Measurements from ENCODE around the gene CACNA1D.

The CACNA1D gene

GRCh38 chr3:53719796-53720195, 225.4 kb downstream of the CACNA1D start:
- no peak for ATAC-seq
- Mint-ChIP-seq H3K27ac (no peak overlapping the region), H3K4me1 (peaks cover 5% of the 10 kb centered on the region), H3K4me3 (no peak overlapping the region), H3K9me3 (no peaks in the 10 kb centered on the region), H3K36me3 (no peaks in the 10 kb centered on the region)
- DNase-seq (ENCODE audit: low spot score in 2 of 2): no peak

DNA sequence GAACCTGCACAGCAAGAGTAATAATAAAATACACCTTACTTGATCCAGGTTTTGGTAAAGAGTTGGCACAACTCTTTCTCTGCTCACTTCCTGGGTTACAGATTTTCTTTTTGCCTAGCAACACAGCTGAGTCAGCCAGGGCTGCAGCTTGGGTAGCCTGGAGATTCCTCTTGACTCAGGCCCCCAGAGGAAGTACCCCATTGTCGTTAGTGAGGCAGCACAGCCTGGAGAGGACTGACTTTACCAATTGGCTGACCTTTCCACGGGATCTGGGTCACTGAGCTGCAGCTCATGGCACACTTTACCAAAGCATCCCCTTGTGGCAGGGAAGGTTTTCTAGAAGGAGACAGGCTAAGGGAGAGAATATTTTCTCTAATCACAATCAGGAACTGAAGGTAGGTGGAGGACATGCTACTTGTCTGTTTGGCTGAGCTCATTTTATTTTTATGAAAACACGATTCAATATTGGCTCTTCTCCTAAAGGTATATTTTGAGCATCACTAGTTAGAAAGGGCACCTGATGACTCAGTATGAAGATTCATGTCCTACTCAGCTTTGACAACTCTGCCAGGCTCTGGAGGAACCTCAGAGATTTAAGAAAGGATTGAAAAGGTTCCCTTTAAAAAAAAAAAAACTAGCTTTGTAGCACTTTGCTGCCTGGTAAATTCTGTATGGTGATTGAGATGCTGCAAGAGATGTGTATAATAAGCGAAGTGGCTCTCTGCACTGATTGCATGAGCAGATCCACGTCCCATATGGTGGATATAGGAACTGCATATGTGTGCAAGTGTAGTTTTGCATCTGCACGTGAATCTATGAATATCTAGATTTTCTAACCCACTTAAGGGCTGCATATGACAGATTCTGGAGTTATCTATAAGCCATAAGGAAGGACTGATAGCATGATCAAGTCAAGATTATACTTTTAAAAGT, 227.0 kb downstream of the CACNA1D start:
- Mint-ChIP-seq H3K4me3 (no peak overlapping the region), H3K27ac (no peak overlapping the region), H3K9me3 (no peaks in the 10 kb centered on the region), H3K36me3 (no peaks in the 10 kb centered on the region), H3K4me1 (peaks cover 5% of the 10 kb centered on the region)
- DNase-seq (ENCODE audit: low spot score in 2 of 2) (no peak), ATAC-seq (peak; percentile 55)

- no peak overlapping the region for H3K27ac Mint-ChIP-seq
- DNase-seq (ENCODE audit: low spot score in 2 of 2) (no peak), ATAC-seq (no peak)
- H3K36me3 Mint-ChIP-seq: no peaks in the 10 kb centered on the region
- H3K9me3 Mint-ChIP-seq: no peaks in the 10 kb centered on the region
- H3K4me1 Mint-ChIP-seq: peaks cover 5% of the 10 kb centered on the region
- H3K4me3 Mint-ChIP-seq: no peak overlapping the region
Observed at GRCh38 chr3:53724566-53724965, 230.2 kb downstream of the CACNA1D start.

DNA sequence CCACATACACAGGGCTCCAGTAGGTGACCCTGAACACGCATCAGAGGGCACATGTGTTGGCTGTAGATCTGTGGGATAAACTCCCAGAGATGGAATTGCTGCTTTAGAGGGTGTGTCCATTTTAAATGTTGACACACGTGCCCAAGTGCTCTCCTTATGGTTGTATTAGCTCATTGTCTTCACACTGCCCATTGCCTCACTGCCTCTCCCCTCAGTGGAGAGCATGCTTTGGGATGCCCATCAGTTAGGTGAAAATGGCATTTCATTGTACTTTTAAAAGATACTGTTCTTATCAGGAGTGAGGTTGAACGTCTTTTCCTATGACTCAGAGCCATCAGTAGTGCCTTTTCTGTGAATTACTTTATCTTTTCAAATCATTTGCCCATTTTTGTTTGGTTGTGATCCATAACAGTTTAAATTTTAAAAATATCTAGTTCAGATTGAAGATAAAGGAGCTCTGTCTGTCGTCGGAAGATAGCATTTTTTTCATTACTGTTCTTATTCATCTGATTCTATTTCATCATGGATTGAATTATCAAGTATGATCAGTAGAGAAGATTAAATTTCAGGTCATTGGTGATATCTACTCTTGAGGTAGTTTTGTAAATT, 231.1 kb downstream of the CACNA1D start:
- Mint-ChIP-seq H3K27ac (no peak overlapping the region), H3K4me3 (no peak overlapping the region), H3K9me3 (no peaks in the 10 kb centered on the region), H3K4me1 (peaks cover 5% of the 10 kb centered on the region), H3K36me3 (no peaks in the 10 kb centered on the region)
- no peak for ATAC-seq
- no peak for DNase-seq (ENCODE audit: low spot score in 2 of 2)

DNA sequence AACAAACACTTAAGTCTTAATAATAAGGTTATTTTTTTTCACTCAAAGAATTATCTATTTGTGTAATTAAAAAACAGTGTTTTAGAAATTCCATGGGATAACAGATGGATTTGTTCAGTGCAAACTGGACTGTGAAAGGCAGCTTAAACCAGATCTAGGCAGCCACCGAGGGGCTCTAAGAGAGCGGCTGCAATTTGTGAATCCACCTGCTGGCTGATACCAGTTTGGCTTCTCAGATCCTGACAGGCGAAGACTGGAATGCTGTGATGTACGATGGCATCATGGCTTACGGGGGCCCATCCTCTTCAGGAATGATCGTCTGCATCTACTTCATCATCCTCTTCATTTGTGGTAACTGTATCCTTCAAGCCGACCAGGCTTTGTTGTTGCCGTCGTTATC, 232.2 kb downstream of the CACNA1D start:
- Mint-ChIP-seq H3K4me3 (no peak overlapping the region), H3K36me3 (no peaks in the 10 kb centered on the region), H3K9me3 (no peaks in the 10 kb centered on the region), H3K4me1 (no peaks in the 10 kb centered on the region), H3K27ac (no peak overlapping the region)
- no peak for ATAC-seq
- no peak for DNase-seq (ENCODE audit: low spot score in 2 of 2)

DNA sequence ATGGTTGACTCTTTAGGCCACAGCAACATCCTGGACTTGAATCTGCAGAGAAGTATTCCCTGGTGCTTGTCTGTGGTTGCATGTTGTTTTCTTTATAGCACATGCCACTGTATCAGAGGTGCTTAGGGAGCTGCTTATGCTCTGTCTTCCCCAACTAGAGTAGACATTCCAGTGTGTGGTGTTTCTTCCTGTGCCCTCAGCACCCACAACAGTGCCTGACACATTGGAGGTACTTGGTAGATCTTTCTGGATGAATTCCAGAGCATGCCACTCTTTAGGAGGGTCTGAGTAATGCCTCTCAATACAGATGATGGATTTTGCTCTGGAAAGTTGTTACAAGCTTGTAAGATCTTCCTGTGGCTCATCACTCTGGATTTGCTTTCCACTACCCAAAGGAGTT, 234.2 kb downstream of the CACNA1D start:
- Mint-ChIP-seq H3K27ac (no peak overlapping the region), H3K4me3 (no peak overlapping the region), H3K4me1 (no peaks in the 10 kb centered on the region), H3K9me3 (no peaks in the 10 kb centered on the region), H3K36me3 (no peaks in the 10 kb centered on the region)
- DNase-seq (ENCODE audit: low spot score in 2 of 2): no peak
- no peak for ATAC-seq

DNA sequence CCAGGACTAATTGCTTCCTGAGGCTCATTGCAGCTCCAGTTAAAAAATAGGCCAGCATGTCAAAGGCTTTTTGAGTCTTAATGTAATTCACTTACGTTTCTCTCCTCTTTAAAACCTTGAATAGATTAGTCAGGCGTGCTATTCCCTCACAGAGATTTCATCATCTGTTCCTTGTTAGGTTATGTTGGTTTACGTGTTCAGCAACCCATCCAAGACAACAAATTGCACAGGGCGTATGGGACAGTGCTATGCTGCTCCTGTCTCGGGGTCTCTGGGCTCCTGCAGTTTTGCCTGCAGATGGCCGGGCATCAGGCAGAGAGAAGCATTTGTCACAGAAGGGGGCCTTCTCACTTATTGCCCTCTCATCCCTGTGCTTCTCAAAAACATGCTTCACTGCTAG, 234.7 kb downstream of the CACNA1D start:
- no peak overlapping the region for H3K27ac Mint-ChIP-seq
- H3K4me3 Mint-ChIP-seq: no peak overlapping the region
- ATAC-seq (no peak), DNase-seq (ENCODE audit: low spot score in 2 of 2) (no peak)
- H3K36me3 Mint-ChIP-seq: no peaks in the 10 kb centered on the region
- no peaks in the 10 kb centered on the region for H3K9me3 Mint-ChIP-seq
- no peaks in the 10 kb centered on the region for H3K4me1 Mint-ChIP-seq

GRCh38 chr3:53729618-53730017, 235.2 kb downstream of the CACNA1D start:
- no peaks in the 10 kb centered on the region for H3K4me1 Mint-ChIP-seq
- no peaks in the 10 kb centered on the region for H3K36me3 Mint-ChIP-seq
- H3K27ac Mint-ChIP-seq: no peak overlapping the region
- no peaks in the 10 kb centered on the region for H3K9me3 Mint-ChIP-seq
- no peak for DNase-seq (ENCODE audit: low spot score in 2 of 2)
- ATAC-seq: peak; percentile 47
- no peak overlapping the region for H3K4me3 Mint-ChIP-seq

GRCh38 chr3:53730576-53730975, 236.2 kb downstream of the CACNA1D start:
- ATAC-seq (no peak), DNase-seq (ENCODE audit: low spot score in 2 of 2) (no peak)
- Mint-ChIP-seq H3K4me1 (no peaks in the 10 kb centered on the region), H3K27ac (no peak overlapping the region), H3K4me3 (no peak overlapping the region), H3K36me3 (no peaks in the 10 kb centered on the region), H3K9me3 (no peaks in the 10 kb centered on the region)

DNA sequence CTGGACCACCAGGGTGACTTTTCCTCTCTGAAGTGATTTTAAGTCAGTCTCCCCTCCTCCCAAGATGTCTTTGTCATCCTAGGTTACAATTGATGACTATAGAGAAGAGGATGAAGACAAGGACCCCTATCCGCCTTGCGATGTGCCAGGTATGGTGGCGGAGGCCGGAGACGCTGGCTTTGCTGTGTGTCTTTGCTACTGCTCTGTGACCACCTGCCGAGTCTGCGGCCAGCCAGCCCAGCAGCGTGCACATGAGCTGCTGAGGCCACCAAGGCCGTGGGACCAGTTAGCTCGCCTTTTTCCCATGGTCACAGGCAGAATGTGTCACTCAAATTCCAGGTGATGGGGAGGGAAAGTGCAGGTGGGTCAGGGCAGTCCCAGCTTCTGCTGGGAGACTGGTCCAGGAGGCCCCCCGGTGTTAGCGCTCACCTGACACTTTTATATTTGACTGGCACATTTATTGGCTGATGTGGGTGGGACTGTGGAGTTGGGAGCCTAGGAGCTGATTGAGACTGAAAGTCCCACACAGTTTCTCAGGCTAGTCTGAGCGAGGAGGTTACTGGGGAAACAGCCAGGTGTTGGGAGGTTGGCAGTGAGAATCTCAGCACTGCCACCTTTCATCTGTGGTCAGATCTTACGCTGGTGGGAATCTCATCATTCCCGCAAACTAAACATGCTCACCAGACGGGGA, 237.7 kb downstream of the CACNA1D start:
- ATAC-seq: no peak
- Mint-ChIP-seq H3K36me3 (no peaks in the 10 kb centered on the region), H3K4me3 (no peak overlapping the region)

DNA sequence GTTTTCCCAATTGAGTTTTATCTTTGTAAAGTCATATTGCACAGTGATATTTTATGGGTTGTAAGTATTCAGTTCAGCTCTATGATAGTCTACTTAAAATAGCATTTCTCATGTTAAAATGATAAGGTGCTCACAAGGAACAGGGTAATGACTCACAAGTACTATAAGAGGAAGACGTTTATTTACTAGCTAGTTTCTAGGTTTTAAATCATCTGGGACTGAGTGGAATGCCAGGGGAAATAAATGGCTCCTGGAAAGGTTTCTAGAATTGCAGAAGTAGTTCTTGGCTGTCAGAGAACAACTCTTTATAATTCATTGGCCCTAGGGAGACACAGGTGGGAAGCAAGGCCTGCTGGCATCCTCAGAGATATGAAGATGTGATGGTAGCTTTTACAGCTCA, 239.0 kb downstream of the CACNA1D start:
- no peak for ATAC-seq
- H3K27ac Mint-ChIP-seq: no peak overlapping the region
- H3K4me1 Mint-ChIP-seq: no peaks in the 10 kb centered on the region
- no peaks in the 10 kb centered on the region for H3K36me3 Mint-ChIP-seq
- H3K4me3 Mint-ChIP-seq: no peak overlapping the region
- H3K9me3 Mint-ChIP-seq: no peaks in the 10 kb centered on the region
- DNase-seq (ENCODE audit: low spot score in 2 of 2): no peak

More for the DNA sequence above, 237.7 kb downstream of the CACNA1D start:
- H3K27ac Mint-ChIP-seq: no peak overlapping the region
- no peaks in the 10 kb centered on the region for H3K9me3 Mint-ChIP-seq
- H3K4me1 Mint-ChIP-seq: no peaks in the 10 kb centered on the region
- no peak for DNase-seq (ENCODE audit: low spot score in 2 of 2)

DNA sequence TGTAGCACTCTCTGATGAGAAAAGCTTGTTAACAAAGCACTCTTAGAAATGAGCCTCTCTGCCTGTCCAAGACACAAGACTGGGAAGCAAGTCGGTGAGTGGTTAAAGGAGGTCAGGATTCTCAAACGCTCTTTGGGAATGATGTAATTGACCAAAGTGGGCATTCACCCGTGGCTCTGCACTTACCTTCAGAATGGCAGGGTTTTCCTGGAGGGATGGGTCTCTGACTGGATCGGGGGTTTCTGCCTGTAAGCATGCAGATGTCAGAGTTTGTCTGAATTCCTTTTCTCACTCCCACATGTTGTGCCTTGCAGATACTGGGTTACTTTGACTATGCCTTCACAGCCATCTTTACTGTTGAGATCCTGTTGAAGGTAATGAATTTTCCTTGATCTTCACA, 245.6 kb downstream of the CACNA1D start:
- peaks cover 7% of the 10 kb centered on the region for H3K4me1 Mint-ChIP-seq
- no peaks in the 10 kb centered on the region for H3K36me3 Mint-ChIP-seq
- no peaks in the 10 kb centered on the region for H3K9me3 Mint-ChIP-seq
- DNase-seq (ENCODE audit: low spot score in 2 of 2) (no peak), ATAC-seq (no peak)
- no peak overlapping the region for H3K4me3 Mint-ChIP-seq
- H3K27ac Mint-ChIP-seq: no peak overlapping the region

DNA sequence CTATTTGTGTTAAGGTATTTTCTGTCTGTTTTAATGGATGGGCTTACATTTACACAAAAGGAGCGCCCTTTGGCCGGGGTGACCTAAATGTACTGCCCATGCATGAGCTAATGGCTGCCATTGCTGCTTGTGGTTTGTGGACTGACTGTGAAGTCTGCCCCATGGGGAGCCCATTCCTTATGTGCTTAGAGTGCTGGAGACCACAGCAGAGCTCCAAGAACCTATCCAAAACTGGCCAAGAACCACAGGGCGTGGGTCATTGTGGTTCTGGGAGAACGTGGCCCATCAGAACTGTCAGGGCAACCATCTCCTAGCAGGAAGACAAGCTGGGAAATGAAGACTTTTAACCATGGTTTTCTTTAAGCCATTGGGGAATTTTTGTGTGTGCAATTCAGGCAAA, 246.5 kb downstream of the CACNA1D start:
- ATAC-seq (no peak), DNase-seq (ENCODE audit: low spot score in 2 of 2) (no peak)
- no peaks in the 10 kb centered on the region for H3K9me3 Mint-ChIP-seq
- peaks cover 7% of the 10 kb centered on the region for H3K4me1 Mint-ChIP-seq
- no peak overlapping the region for H3K27ac Mint-ChIP-seq
- no peaks in the 10 kb centered on the region for H3K36me3 Mint-ChIP-seq
- no peak overlapping the region for H3K4me3 Mint-ChIP-seq

GRCh38 chr3:53744351-53744750, 249.9 kb downstream of the CACNA1D start:
- ATAC-seq (peak; percentile 64), DNase-seq (ENCODE audit: low spot score in 2 of 2) (no peak)
- Mint-ChIP-seq H3K36me3 (no peaks in the 10 kb centered on the region), H3K27ac (no peak overlapping the region), H3K9me3 (no peaks in the 10 kb centered on the region), H3K4me3 (no peak overlapping the region), H3K4me1 (peaks cover 23% of the 10 kb centered on the region)

DNA sequence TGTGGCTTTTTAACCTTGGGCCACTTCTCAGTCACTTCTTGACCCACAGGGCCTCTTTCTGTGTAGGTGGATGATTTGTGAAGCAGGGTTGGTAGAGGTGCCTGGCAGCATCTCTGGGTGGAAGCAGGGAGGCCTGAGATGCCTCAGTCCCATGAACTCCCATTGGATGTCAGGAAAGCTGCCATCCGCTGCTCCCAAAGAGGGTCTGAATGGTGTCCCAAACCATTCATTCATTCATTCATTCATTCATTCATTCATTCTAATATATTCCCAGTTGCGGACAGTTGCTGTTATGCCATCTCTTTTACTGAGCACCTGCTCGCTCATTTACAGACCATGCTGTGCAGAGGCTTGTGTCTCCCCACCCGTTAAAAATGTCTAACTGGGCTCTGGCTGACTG, 253.1 kb downstream of the CACNA1D start:
- no peaks in the 10 kb centered on the region for H3K36me3 Mint-ChIP-seq
- peaks cover 34% of the 10 kb centered on the region for H3K4me1 Mint-ChIP-seq
- H3K27ac Mint-ChIP-seq: no peak overlapping the region

More for the DNA sequence above, 253.1 kb downstream of the CACNA1D start:
- DNase-seq (ENCODE audit: low spot score in 2 of 2) (no peak), ATAC-seq (no peak)
- Mint-ChIP-seq H3K4me3 (no peak overlapping the region), H3K9me3 (no peaks in the 10 kb centered on the region)
